ENCODE results near the gene GPD2. TPM values are rescaled to one million over a fixed set of nuclear protein-coding genes. Genes with fewer than 3 reads are reported as not detected.

GPD2 gene
- total and polyA plus RNA-seq, 2 of the 8 experiments (the other 6 are each of a cell fraction or from before 2014, with no cell fraction given) = 8.4 to 43.1 TPM

- TF ChIP-seq HDAC2 (IDR thresholded peaks at IDR 0.05; ENCODE audit: borderline replicate concordance in 1 of 2, low read depth in 2 of 2, low read length in 2 of 2) (no peak), EP300 (IDR thresholded peaks at IDR 0.05; ENCODE audit: borderline replicate concordance in 1 of 2, low read depth in 2 of 2, low read length in 2 of 2) (no peak), CTBP2 (IDR thresholded peaks at IDR 0.05; ENCODE audit: borderline replicate concordance, insufficient read depth, insufficient read length, low read length) (no peak), SRF (IDR thresholded peaks at IDR 0.05; ENCODE audit: low read depth, low read length) (no peak)
Measured at GRCh38 chr2:156562124-156562523, 125.9 kb downstream of the GPD2 start (continued).

Measured in H1 (cell line).